GM23338 (cell line): ENCODE results near the gene FBXO31. TPM values are rescaled to one million over a fixed set of nuclear protein-coding genes. Genes with fewer than 3 reads are reported as not detected.

Experiments used
- ATAC-seq: fragments of 200-7000 bp; cut with Tn5 transposase; 3 replicates; pipeline ENCODE4 v1.9.1; 2020
- DNase-seq: peaks from one replicate; pipeline ENCODE4 v3.0.0-alpha.2; 2015; ENCODE audit warnings: low spot score
- H2AFZ ChIP-seq: fragments of 200-600 bp; sonication (generic); 2 replicates; pipeline ENCODE4 v1.8.0; 2016; ENCODE audit warnings: antibody characterized with exemption, mild to moderate bottlenecking, moderate library complexity
- H3F3A ChIP-seq: fragments of 200-600 bp; sonication (generic); replicated peaks from 2 replicates; pipeline ENCODE4 v1.8.0; 2017; ENCODE audit warnings: antibody characterized with exemption, mixed run types, low read depth
- H3K27ac ChIP-seq: fragments of 200-600 bp; sonication (generic); 2 replicates; pipeline ENCODE4 v1.6.1; 2016; ENCODE audit warnings: low read depth
- H3K27me3 ChIP-seq: fragments of 200-600 bp; sonication (generic); 2 replicates; pipeline ENCODE4 v1.8.0; 2016; ENCODE audit warnings: mild to moderate bottlenecking, mixed run types, moderate library complexity; ENCODE audit not compliant: insufficient read depth
- H3K36me3 ChIP-seq: fragments of 200-600 bp; sonication (generic); 2 replicates; pipeline ENCODE4 v1.8.0; 2016; ENCODE audit warnings: mild to moderate bottlenecking; ENCODE audit not compliant: insufficient read depth
- H3K4me1 ChIP-seq: fragments of 200-600 bp; sonication (generic); 2 replicates; pipeline ENCODE4 v1.8.0; 2016; ENCODE audit warnings: mild to moderate bottlenecking, moderate library complexity; ENCODE audit not compliant: insufficient read depth
- H3K4me2 ChIP-seq: fragments of 200-600 bp; sonication (generic); 2 replicates; pipeline ENCODE4 v1.7.1; 2017; ENCODE audit warnings: mixed run types
- H3K4me3 ChIP-seq: fragments of 200-600 bp; sonication (generic); 2 replicates; pipeline ENCODE4 v1.6.1; 2016; ENCODE audit warnings: mixed run types
- H3K79me2 ChIP-seq: fragments of 200-600 bp; sonication (generic); replicated peaks from 2 replicates; pipeline ENCODE4 v1.8.0; 2017; ENCODE audit warnings: mild to moderate bottlenecking; ENCODE audit not compliant: insufficient read depth
- H3K9me2 ChIP-seq: fragments of 200-600 bp; sonication (generic); 2 replicates; pipeline ENCODE4 v1.8.0; 2017; ENCODE audit not compliant: insufficient read depth
- H4K20me1 ChIP-seq: fragments of 200-600 bp; sonication (generic); replicated peaks from 2 replicates; pipeline ENCODE4 v1.8.0; 2017; ENCODE audit warnings: mild to moderate bottlenecking; ENCODE audit not compliant: insufficient read depth
- H3K27ac Mint-ChIP-seq: 2 replicates; pipeline ENCODE4 v1.8.0; 2020; ENCODE audit warnings: inconsistent platforms, mild to moderate bottlenecking, moderate library complexity, mixed read lengths
- H3K27me3 Mint-ChIP-seq: 3 replicates; pipeline ENCODE4 v1.8.0; 2022; ENCODE audit warnings: low read depth, mild to moderate bottlenecking, moderate library complexity, mixed read lengths, inconsistent platforms; ENCODE audit not compliant: insufficient read depth, poor library complexity
- H3K36me3 Mint-ChIP-seq: 3 replicates; pipeline ENCODE4 v1.8.0; 2021; ENCODE audit warnings: low read depth, mild to moderate bottlenecking, inconsistent platforms, moderate library complexity, mixed read lengths
- H3K4me1 Mint-ChIP-seq: 3 replicates; pipeline ENCODE4 v1.8.0; 2020; ENCODE audit warnings: mild to moderate bottlenecking, inconsistent platforms, mixed read lengths
- H3K4me3 Mint-ChIP-seq: 3 replicates; pipeline ENCODE4 v1.8.0; 2021; ENCODE audit warnings: moderate library complexity, mild to moderate bottlenecking, inconsistent platforms, mixed read lengths
- H3K9me3 Mint-ChIP-seq: 3 replicates; pipeline ENCODE4 v1.8.0; 2020; ENCODE audit warnings: moderate library complexity, mild to moderate bottlenecking, inconsistent platforms, mixed read lengths
- CREB1 ChIP-seq: fragments of 250-450 bp; sonication (Bioruptor Pico); IDR thresholded peaks from 2 replicates; pipeline ENCODE4 v1.5.0; 2020; ENCODE audit warnings: low read depth, mild to moderate bottlenecking, moderate library complexity
- CTCF ChIP-seq, 2 experiments: fragments of 200-600 bp in 1 of 2; sonication (generic) in 1 of 2; conservative IDR thresholded peaks; 2 replicates each; pipeline versions ENCODE4 v1.5.1 to v1.6.1; 2016 to 2017; ENCODE audit warnings: antibody characterized with exemption in 2 of 2, low read depth in 2 of 2, mild to moderate bottlenecking in 2 of 2, moderate library complexity in 1 of 2
- EZH2 ChIP-seq: fragments of 200-600 bp; sonication (generic); IDR thresholded peaks from one replicate; pipeline ENCODE4 v1.8.0; 2017; ENCODE audit warnings: antibody characterized with exemption, mild to moderate bottlenecking, low read depth; ENCODE audit not compliant: unreplicated experiment
- EZH2phosphoT487 ChIP-seq: fragments of 200-600 bp; sonication (generic); IDR thresholded peaks from one replicate; pipeline ENCODE4 v1.8.1; 2018; ENCODE audit warnings: antibody characterized with exemption; ENCODE audit not compliant: unreplicated experiment
- JUNB ChIP-seq: IDR thresholded peaks from one replicate; pipeline ENCODE4 v1.6.1; 2016; ENCODE audit warnings: antibody characterized with exemption; ENCODE audit not compliant: unreplicated experiment
- NANOG ChIP-seq: IDR thresholded peaks from 2 replicates; pipeline ENCODE4 v1.6.1; 2016; ENCODE audit warnings: antibody characterized with exemption, borderline replicate concordance
- POLR2AphosphoS5 ChIP-seq: IDR thresholded peaks from 2 replicates; pipeline ENCODE4 v1.6.1; 2016; ENCODE audit warnings: antibody characterized with exemption, low read depth
- STAT1 ChIP-seq: IDR thresholded peaks from one replicate; pipeline ENCODE4 v1.6.1; 2016; ENCODE audit warnings: antibody characterized with exemption; ENCODE audit not compliant: unreplicated experiment
- ZNF114 ChIP-seq: fragments of 250-450 bp; sonication (Bioruptor Pico); IDR thresholded peaks from 2 replicates; pipeline ENCODE4 v1.5.0; 2020; ENCODE audit warnings: mild to moderate bottlenecking, moderate library complexity
- ZNF331 ChIP-seq: fragments of 250-450 bp; sonication (Bioruptor Pico); IDR thresholded peaks from 2 replicates; pipeline ENCODE4 v1.5.0; 2020; ENCODE audit warnings: low read depth, mild to moderate bottlenecking, moderate library complexity
- polyA plus RNA-seq: library from polyadenylated mRNA; unstranded; fragments of >200 nt; fragmentation: Nextera tagmentation; extraction: Ambion mirVana; gene quantifications from 2 replicates; pipeline ENCODE4 v1.2.1, GENCODE V29; 2016
- total RNA-seq: library from RNA; depleted of rRNA; stranded (reverse); fragments of >200 nt; shearing (Covaris generic); gene quantifications from 2 replicates; pipeline ENCODE4 v1.2.3, GENCODE V29; 2014
- TF ChIP-seq, protein P1 (sequence below): IDR thresholded peaks from 2 replicates; pipeline ENCODE4 v1.6.1; 2016; ENCODE audit warnings: antibody characterized with exemption
- TF ChIP-seq, protein P2 (sequence below): fragments of 250-450 bp; sonication (Bioruptor Pico); IDR thresholded peaks from 2 replicates; pipeline ENCODE4 v1.5.0; 2020; ENCODE audit warnings: mild to moderate bottlenecking, moderate library complexity
- TF ChIP-seq, protein P3 (sequence below): IDR thresholded peaks from one replicate; pipeline ENCODE4 v1.6.1; 2018; ENCODE audit warnings: antibody characterized with exemption; ENCODE audit not compliant: unreplicated experiment

Gene FBXO31
- total and polyA plus RNA-seq, 2 experiments from 2014 or later: 7.0 to 23.8 TPM

DNA sequence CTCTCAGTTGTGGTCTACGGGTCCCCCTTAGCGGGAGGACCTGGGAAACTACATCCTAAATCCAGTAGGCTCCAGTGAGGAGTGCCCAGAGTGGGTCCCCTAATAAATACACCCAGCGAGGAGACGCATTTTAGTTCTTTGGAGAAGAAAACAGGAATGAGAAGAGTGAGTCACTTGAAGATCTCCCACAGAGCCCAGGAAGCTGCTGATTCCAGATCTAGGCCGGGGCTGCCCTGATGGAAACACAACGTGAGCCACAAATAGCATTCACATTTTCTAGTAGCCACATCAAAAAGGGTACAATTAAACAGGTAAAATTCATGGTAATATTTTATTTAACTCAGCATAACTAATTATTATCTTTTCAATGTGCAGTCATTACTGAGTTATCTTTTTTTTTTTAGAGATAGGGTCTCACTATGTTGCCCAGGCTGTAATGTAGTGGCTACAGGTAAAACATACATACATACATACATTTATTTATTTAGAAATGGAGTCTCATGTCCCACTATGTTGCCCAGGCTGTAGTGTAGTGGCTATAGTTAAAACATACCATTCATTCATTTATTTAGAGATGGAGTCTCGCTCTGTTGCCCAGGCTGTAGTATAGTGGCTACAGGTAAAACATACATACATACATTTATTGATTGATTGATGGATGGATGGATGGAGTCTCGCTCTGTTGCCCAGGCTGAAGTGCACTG lies 21.5 kb downstream of the FBXO31 start:
- peaks cover 2% of the 10 kb centered on the region for H3K27me3 Mint-ChIP-seq
- no peak overlapping the region for H3K4me2 ChIP-seq
- no peak overlapping the region for H3K27ac ChIP-seq
- peaks cover 6% of the 10 kb centered on the region; the same call in 2 of the 3 replicates for H3K4me1 Mint-ChIP-seq
- no peak for ATAC-seq
- H3K79me2 ChIP-seq: peaks cover 30% of the 10 kb centered on the region
- no peaks in the 10 kb centered on the region for H3K27me3 ChIP-seq
- no peaks in the 10 kb centered on the region for H3K9me3 Mint-ChIP-seq
- no peaks in the 10 kb centered on the region for H3F3A ChIP-seq
- peaks cover 9% of the 10 kb centered on the region; the same call in 2 of the 3 replicates for H3K36me3 Mint-ChIP-seq
- H3K9me2 ChIP-seq: no peaks in the 10 kb centered on the region
- no peak overlapping the region for H3K4me3 Mint-ChIP-seq
- no peak overlapping the region for H2AFZ ChIP-seq
- H3K4me1 ChIP-seq: no peaks in the 10 kb centered on the region
- TF ChIP-seq POLR2AphosphoS5 (no peak), NANOG (no peak), EZH2phosphoT487 (no peak), JUNB (no peak), STAT1 (no peak), EZH2 (no peak), CTCF (conservative IDR thresholded peaks at IDR 0.05; ENCODE audit: low read depth in 2 of 2) (no peak), ZNF331 (CRISPR knock-in tag) (no peak), ZNF114 (no peak), CREB1 (no peak)
- TF ChIP-seq, protein P1, sequence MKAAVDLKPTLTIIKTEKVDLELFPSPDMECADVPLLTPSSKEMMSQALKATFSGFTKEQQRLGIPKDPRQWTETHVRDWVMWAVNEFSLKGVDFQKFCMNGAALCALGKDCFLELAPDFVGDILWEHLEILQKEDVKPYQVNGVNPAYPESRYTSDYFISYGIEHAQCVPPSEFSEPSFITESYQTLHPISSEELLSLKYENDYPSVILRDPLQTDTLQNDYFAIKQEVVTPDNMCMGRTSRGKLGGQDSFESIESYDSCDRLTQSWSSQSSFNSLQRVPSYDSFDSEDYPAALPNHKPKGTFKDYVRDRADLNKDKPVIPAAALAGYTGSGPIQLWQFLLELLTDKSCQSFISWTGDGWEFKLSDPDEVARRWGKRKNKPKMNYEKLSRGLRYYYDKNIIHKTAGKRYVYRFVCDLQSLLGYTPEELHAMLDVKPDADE: no peak
- TF ChIP-seq, protein P2, sequence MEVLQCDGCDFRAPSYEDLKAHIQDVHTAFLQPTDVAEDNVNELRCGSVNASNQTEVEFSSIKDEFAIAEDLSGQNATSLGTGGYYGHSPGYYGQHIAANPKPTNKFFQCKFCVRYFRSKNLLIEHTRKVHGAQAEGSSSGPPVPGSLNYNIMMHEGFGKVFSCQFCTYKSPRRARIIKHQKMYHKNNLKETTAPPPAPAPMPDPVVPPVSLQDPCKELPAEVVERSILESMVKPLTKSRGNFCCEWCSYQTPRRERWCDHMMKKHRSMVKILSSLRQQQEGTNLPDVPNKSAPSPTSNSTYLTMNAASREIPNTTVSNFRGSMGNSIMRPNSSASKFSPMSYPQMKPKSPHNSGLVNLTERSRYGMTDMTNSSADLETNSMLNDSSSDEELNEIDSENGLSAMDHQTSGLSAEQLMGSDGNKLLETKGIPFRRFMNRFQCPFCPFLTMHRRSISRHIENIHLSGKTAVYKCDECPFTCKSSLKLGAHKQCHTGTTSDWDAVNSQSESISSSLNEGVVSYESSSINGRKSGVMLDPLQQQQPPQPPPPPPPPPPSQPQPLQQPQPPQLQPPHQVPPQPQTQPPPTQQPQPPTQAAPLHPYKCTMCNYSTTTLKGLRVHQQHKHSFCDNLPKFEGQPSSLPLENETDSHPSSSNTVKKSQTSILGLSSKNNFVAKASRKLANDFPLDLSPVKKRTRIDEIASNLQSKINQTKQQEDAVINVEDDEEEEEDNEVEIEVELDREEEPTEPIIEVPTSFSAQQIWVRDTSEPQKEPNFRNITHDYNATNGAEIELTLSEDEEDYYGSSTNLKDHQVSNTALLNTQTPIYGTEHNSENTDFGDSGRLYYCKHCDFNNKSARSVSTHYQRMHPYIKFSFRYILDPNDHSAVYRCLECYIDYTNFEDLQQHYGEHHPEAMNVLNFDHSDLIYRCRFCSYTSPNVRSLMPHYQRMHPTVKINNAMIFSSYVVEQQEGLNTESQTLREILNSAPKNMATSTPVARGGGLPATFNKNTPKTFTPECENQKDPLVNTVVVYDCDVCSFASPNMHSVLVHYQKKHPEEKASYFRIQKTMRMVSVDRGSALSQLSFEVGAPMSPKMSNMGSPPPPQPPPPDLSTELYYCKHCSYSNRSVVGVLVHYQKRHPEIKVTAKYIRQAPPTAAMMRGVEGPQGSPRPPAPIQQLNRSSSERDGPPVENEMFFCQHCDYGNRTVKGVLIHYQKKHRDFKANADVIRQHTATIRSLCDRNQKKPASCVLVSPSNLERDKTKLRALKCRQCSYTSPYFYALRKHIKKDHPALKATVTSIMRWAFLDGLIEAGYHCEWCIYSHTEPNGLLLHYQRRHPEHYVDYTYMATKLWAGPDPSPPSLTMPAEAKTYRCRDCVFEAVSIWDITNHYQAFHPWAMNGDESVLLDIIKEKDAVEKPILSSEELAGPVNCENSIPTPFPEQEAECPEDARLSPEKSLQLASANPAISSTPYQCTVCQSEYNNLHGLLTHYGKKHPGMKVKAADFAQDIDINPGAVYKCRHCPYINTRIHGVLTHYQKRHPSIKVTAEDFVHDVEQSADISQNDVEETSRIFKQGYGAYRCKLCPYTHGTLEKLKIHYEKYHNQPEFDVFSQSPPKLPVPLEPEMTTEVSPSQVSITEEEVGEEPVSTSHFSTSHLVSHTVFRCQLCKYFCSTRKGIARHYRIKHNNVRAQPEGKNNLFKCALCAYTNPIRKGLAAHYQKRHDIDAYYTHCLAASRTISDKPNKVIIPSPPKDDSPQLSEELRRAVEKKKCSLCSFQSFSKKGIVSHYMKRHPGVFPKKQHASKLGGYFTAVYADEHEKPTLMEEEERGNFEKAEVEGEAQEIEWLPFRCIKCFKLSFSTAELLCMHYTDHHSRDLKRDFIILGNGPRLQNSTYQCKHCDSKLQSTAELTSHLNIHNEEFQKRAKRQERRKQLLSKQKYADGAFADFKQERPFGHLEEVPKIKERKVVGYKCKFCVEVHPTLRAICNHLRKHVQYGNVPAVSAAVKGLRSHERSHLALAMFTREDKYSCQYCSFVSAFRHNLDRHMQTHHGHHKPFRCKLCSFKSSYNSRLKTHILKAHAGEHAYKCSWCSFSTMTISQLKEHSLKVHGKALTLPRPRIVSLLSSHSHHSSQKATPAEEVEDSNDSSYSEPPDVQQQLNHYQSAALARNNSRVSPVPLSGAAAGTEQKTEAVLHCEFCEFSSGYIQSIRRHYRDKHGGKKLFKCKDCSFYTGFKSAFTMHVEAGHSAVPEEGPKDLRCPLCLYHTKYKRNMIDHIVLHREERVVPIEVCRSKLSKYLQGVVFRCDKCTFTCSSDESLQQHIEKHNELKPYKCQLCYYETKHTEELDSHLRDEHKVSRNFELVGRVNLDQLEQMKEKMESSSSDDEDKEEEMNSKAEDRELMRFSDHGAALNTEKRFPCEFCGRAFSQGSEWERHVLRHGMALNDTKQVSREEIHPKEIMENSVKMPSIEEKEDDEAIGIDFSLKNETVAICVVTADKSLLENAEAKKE: no peak
- TF ChIP-seq, protein P3, sequence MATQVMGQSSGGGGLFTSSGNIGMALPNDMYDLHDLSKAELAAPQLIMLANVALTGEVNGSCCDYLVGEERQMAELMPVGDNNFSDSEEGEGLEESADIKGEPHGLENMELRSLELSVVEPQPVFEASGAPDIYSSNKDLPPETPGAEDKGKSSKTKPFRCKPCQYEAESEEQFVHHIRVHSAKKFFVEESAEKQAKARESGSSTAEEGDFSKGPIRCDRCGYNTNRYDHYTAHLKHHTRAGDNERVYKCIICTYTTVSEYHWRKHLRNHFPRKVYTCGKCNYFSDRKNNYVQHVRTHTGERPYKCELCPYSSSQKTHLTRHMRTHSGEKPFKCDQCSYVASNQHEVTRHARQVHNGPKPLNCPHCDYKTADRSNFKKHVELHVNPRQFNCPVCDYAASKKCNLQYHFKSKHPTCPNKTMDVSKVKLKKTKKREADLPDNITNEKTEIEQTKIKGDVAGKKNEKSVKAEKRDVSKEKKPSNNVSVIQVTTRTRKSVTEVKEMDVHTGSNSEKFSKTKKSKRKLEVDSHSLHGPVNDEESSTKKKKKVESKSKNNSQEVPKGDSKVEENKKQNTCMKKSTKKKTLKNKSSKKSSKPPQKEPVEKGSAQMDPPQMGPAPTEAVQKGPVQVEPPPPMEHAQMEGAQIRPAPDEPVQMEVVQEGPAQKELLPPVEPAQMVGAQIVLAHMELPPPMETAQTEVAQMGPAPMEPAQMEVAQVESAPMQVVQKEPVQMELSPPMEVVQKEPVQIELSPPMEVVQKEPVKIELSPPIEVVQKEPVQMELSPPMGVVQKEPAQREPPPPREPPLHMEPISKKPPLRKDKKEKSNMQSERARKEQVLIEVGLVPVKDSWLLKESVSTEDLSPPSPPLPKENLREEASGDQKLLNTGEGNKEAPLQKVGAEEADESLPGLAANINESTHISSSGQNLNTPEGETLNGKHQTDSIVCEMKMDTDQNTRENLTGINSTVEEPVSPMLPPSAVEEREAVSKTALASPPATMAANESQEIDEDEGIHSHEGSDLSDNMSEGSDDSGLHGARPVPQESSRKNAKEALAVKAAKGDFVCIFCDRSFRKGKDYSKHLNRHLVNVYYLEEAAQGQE: no peak
- H3K27ac Mint-ChIP-seq: no peak overlapping the region
- no peak for DNase-seq
- peaks cover 4% of the 10 kb centered on the region; the same call in 1 of the 2 replicates for H4K20me1 ChIP-seq
- no peak overlapping the region for H3K4me3 ChIP-seq
- no peaks in the 10 kb centered on the region; the same call in 1 of the 2 replicates for H3K36me3 ChIP-seq
